Medulla oblongata (tissue), 1 donor: ENCODE measurements around the gene CAPZA1.

Experiments used
- DNase-seq: peaks from one replicate; pipeline ENCODE4 v3.0.0-alpha.2; 2015; ENCODE audit errors: extremely low spot score

The CAPZA1 gene

GRCh38 chr1:112715264-112716053 lies 95.8 kb downstream of the CAPZA1 start, which contains the start of gene PPM1J:
Gene PPM1J, minus strand, starts transcription at chr1:112715332. Its CDS starts 31 bp downstream, at chr1:112715301.
- DNase-seq: peak; percentile 89

- peak; percentile 97 for DNase-seq
Observed at GRCh38 chr1:112716133-112716720, 96.6 kb downstream of the CAPZA1 start.

- DNase-seq: no peak
Observed at GRCh38 chr1:112717263-112717873, 97.7 kb downstream of the CAPZA1 start.

GRCh38 chr1:112718691-112719418 lies 99.2 kb downstream of the CAPZA1 start:
- peak; percentile 85 for DNase-seq

- DNase-seq: no peak
Observed at GRCh38 chr1:112719706-112720105, 100.1 kb downstream of the CAPZA1 start.

GRCh38 chr1:112720800-112721199 lies 101.2 kb downstream of the CAPZA1 start:
- no peak for DNase-seq
